H9 (cell line): ENCODE results near the gene PHAF1. TPM values are rescaled to one million over a fixed set of nuclear protein-coding genes. Genes with fewer than 3 reads are reported as not detected.
A peak's percentile ranks its signal among the peaks of the same experiment; 100 is the strongest.

ENCODE experiments used
- DNase-seq: peaks from one replicate; pipeline ENCODE4 v3.0.0-alpha.2; 2017
- H2AFZ ChIP-seq: one replicate; pipeline ENCODE4 v1.6.1; 2013; ENCODE audit warnings: mild to moderate bottlenecking, low read length, control low read depth, moderate library complexity
- H2AK5ac ChIP-seq: 2 replicates; pipeline ENCODE4 v1.6.1; 2013; ENCODE audit warnings: low read length, control low read depth, mixed read lengths; ENCODE audit not compliant: insufficient read length
- H2BK120ac ChIP-seq: one replicate; pipeline ENCODE4 v1.6.1; 2013; ENCODE audit warnings: low read depth, mild to moderate bottlenecking, low read length, control low read depth, inconsistent platforms; ENCODE audit not compliant: poor library complexity, severe bottlenecking
- H2BK12ac ChIP-seq: 2 replicates; pipeline ENCODE4 v1.6.1; 2013; ENCODE audit warnings: low read length, control low read depth, mixed read lengths, low read depth; ENCODE audit not compliant: insufficient read length
- H2BK15ac ChIP-seq: 2 replicates; pipeline ENCODE4 v1.6.1; 2013; ENCODE audit warnings: low read depth, low read length, control low read depth
- H2BK20ac ChIP-seq: one replicate; pipeline ENCODE4 v1.6.1; 2013; ENCODE audit warnings: low read depth, mild to moderate bottlenecking, low read length, control low read depth, inconsistent platforms; ENCODE audit not compliant: poor library complexity, severe bottlenecking
- H2BK5ac ChIP-seq: 2 replicates; pipeline ENCODE4 v1.6.1; 2013; ENCODE audit warnings: low read length, control low read depth, mixed read lengths; ENCODE audit not compliant: insufficient read length
- H3K14ac ChIP-seq: 2 replicates; pipeline ENCODE4 v1.6.1; 2013; ENCODE audit warnings: low read length, control low read depth; ENCODE audit not compliant: insufficient read depth
- H3K18ac ChIP-seq: 2 replicates; pipeline ENCODE4 v1.6.1; 2013; ENCODE audit warnings: low read depth, mild to moderate bottlenecking, mixed read lengths, low read length, control low read depth; ENCODE audit not compliant: insufficient read length
- H3K23ac ChIP-seq: 2 replicates; pipeline ENCODE4 v1.6.1; 2013; ENCODE audit warnings: low read length, control low read depth, mixed read lengths, low read depth; ENCODE audit not compliant: insufficient read length
- H3K23me2 ChIP-seq: 2 replicates; pipeline ENCODE4 v1.6.1; 2013; ENCODE audit warnings: low read depth, mild to moderate bottlenecking, mixed read lengths, low read length, control low read depth; ENCODE audit not compliant: insufficient read length, poor library complexity, severe bottlenecking
- H3K27ac ChIP-seq: 2 replicates; pipeline ENCODE4 v1.5.1; 2013; ENCODE audit warnings: low read length, control low read depth, mixed read lengths, low read depth; ENCODE audit not compliant: insufficient read length
- H3K27me3 ChIP-seq: 2 replicates; pipeline ENCODE4 v1.6.1; 2013; ENCODE audit warnings: low read length, control low read depth, inconsistent platforms; ENCODE audit not compliant: insufficient read depth
- H3K4ac ChIP-seq: 2 replicates; pipeline ENCODE4 v1.6.1; 2013; ENCODE audit warnings: low read depth, mild to moderate bottlenecking, control low read depth, inconsistent platforms, low read length, moderate library complexity
- H3K4me1 ChIP-seq: 2 replicates; pipeline ENCODE4 v1.6.1; 2013; ENCODE audit warnings: low read length, control low read depth, inconsistent platforms; ENCODE audit not compliant: insufficient read depth
- H3K4me2 ChIP-seq: 2 replicates; pipeline ENCODE4 v1.6.1; 2013; ENCODE audit warnings: low read length, control low read depth, mixed read lengths; ENCODE audit not compliant: insufficient read length, insufficient read depth
- H3K56ac ChIP-seq: 2 replicates; pipeline ENCODE4 v1.6.1; 2013; ENCODE audit warnings: low read depth, mild to moderate bottlenecking, mixed read lengths, low read length, control low read depth; ENCODE audit not compliant: insufficient read length
- H3K79me1 ChIP-seq: 2 replicates; pipeline ENCODE4 v1.6.1; 2013; ENCODE audit warnings: low read depth, mild to moderate bottlenecking, moderate library complexity, low read length, control low read depth, inconsistent platforms; ENCODE audit not compliant: insufficient read depth, poor library complexity, severe bottlenecking
- H3K79me2 ChIP-seq: 2 replicates; pipeline ENCODE4 v1.6.1; 2013; ENCODE audit warnings: low read length, control low read depth, inconsistent platforms; ENCODE audit not compliant: insufficient read depth
- H3K9ac ChIP-seq: 2 replicates; pipeline ENCODE4 v1.6.1; 2013; ENCODE audit warnings: low read length, control low read depth, mixed read lengths; ENCODE audit not compliant: insufficient read length; ENCODE audit errors: extremely low read depth
- H3K9me3 ChIP-seq: one replicate; pipeline ENCODE4 v1.6.1; 2013; ENCODE audit warnings: low read depth, low read length, inconsistent platforms; ENCODE audit not compliant: control insufficient read depth
- H3T11ph ChIP-seq: one replicate; pipeline ENCODE4 v1.6.1; 2013; ENCODE audit warnings: mild to moderate bottlenecking, low read length, control low read depth, inconsistent platforms
- H4K20me1 ChIP-seq: one replicate; pipeline ENCODE4 v1.6.1; 2013; ENCODE audit not compliant: control insufficient read depth, insufficient read length, insufficient read depth
- H4K5ac ChIP-seq: 2 replicates; pipeline ENCODE4 v1.6.1; 2013; ENCODE audit warnings: low read depth, mild to moderate bottlenecking, mixed read lengths, low read length, control low read depth; ENCODE audit not compliant: insufficient read length
- H4K8ac ChIP-seq: replicated peaks from 2 replicates; pipeline ENCODE4 v1.6.1; 2013; ENCODE audit warnings: low read length, control low read depth, mixed read lengths, low read depth; ENCODE audit not compliant: insufficient read length
- H4K91ac ChIP-seq: 2 replicates; pipeline ENCODE4 v1.6.1; 2013; ENCODE audit warnings: low read depth, mild to moderate bottlenecking, moderate library complexity, mixed read lengths, low read length, control low read depth; ENCODE audit not compliant: insufficient read length
- H3K27ac Mint-ChIP-seq, 3 experiments: 2 replicates in 2 of 3; 3 replicates in 1 of 3; pipeline ENCODE4 v1.8.0; 2020 to 2021; ENCODE audit warnings: mixed read lengths in 3 of 3, mild to moderate bottlenecking in 1 of 3, moderate library complexity in 1 of 3
- H3K27me3 Mint-ChIP-seq: 2 replicates; pipeline ENCODE4 v1.8.0; 2021; ENCODE audit warnings: low read depth, mild to moderate bottlenecking, moderate library complexity, mixed read lengths
- H3K36me3 Mint-ChIP-seq, 3 experiments: 2 replicates in 2 of 3; 3 replicates in 1 of 3; pipeline ENCODE4 v1.8.0; 2020 to 2021; ENCODE audit warnings: low read depth in 3 of 3, mixed read lengths in 3 of 3; ENCODE audit not compliant: insufficient read depth in 1 of 3
- H3K4me1 Mint-ChIP-seq, 2 experiments: 2 replicates each; pipeline ENCODE4 v1.8.0; 2020; ENCODE audit warnings: mixed read lengths in 2 of 2
- H3K4me3 Mint-ChIP-seq, 2 experiments: 2 replicates in 1 of 2; 3 replicates in 1 of 2; pipeline ENCODE4 v1.8.0; 2020 to 2021; ENCODE audit warnings: mild to moderate bottlenecking in 2 of 2, mixed read lengths in 2 of 2, moderate library complexity in 1 of 2
- H3K9me3 Mint-ChIP-seq, 2 experiments: 2 replicates in 1 of 2; 3 replicates in 1 of 2; pipeline ENCODE4 v1.8.0; 2020; ENCODE audit warnings: mild to moderate bottlenecking in 2 of 2, mixed read lengths in 2 of 2, moderate library complexity in 1 of 2
- WGBS: extraction: QIAGEN DNeasy Blood & Tissue Kit; methylation state at CpG from one replicate; pipeline ENCODE4 v1.1.7; 2013; ENCODE audit warnings: missing lambda C conversion rate, low lambda C conversion rate, mixed read lengths; ENCODE audit not compliant: insufficient read length; ENCODE audit errors: extremely low coverage; 5-methylcytosine and 5-hydroxymethylcytosine counted together
- long read RNA-seq: library from polyadenylated mRNA; unstranded; transcript quantifications from one replicate; pipeline ENCODE4 v2.0.0, GENCODE V29; 2020
- total RNA-seq: library from RNA; stranded (reverse); gene quantifications from 2 replicates; pipeline ENCODE4 v1.2.1, GENCODE V29; 2021
- TF ChIP-seq, protein P1 (sequence below): fragments of 200-600 bp; sonication (generic); conservative IDR thresholded peaks from 3 replicates; pipeline ENCODE4 v1.8.0; 2021; ENCODE audit warnings: antibody characterized with exemption, mild to moderate bottlenecking

PHAF1 gene
- 18.2 and 18.8 TPM in 2 replicates for total RNA-seq
- long read RNA-seq, transcript C16orf70-201 (16 exons, 2,865 nt), result minor isoform, 47 of 174 reads
- long read RNA-seq, transcript C16orf70-208 (17 exons, 1,353 nt), result major isoform, 53 of 174 reads
- long read RNA-seq, partial matches to known transcripts, result 4 of 174 reads
- long read RNA-seq, other reads (novel, unspliced or antisense), result 70 of 174 reads

DNA sequence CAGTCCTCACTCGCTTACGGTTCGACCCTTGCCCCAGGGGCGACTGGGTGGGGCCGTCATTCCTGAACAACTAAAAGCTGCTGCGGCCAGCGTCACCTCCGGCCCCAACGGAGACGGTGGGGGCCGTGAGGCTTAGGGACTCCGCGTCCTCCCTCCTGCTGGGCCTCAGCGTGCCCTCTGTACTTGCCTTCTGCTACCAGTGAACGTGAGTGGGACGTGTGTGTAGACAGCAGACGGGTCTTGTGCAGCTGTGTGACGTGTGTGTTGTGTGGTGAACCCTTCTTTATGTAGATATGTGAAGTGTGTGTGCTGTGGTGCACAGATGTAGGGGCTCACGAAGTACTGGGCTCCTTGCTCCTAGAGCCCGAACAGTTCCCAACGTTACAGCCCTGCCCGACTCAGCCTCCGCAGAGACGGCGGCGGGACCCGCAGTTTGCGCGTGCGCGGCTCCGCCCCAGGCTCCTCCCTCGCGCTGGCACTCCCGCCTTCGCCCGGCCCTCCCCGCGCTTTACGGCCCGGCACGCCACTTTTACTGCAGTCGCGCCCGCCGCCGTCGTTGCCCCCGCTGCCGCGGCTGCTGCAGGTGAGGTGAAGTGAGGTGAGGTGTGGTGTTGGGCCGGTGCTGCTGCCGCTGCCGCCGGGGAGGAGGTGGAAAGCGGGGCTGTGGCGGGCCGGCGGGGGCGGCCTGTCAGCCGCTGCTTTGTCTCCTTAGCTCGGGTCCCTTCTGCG is at the start of gene PHAF1:
Gene PHAF1 (plus strand): TSS at position 535 of the 729 bp plus-strand sequence. CDS start 235 bp downstream, outside the sequence.
- H3K4me2 ChIP-seq, result peak within 1 kb of the TSS; percentile 86

More for the DNA sequence above, at the start of gene PHAF1:
- Histone ChIP-seq H2BK5ac (no peak within 1 kb of the TSS), H3K9me3 (no peaks in the 10 kb centered on the region), H3K4ac (no peak within 1 kb of the TSS), H3K56ac (no peak within 1 kb of the TSS), H3K4me1 (no peaks in the 10 kb centered on the region), H4K20me1 (no peaks in the 10 kb centered on the region), H3K23ac (no peak within 1 kb of the TSS), H4K8ac (no peak within 1 kb of the TSS), H3K79me1 (no peaks in the 10 kb centered on the region), H2BK15ac (no peak within 1 kb of the TSS), H3K27ac (no peak within 1 kb of the TSS), H2BK120ac (no peak within 1 kb of the TSS), H4K91ac (no peak within 1 kb of the TSS), H3K18ac (peak within 1 kb of the TSS; percentile 92), H3T11ph (no peak within 1 kb of the TSS), H3K23me2 (peaks cover 9% of the 10 kb centered on the region), H2BK12ac (no peak within 1 kb of the TSS), H3K9ac (peak within 1 kb of the TSS; percentile 81), H4K5ac (no peak within 1 kb of the TSS), H2BK20ac (no peak within 1 kb of the TSS), H3K27me3 (no peaks in the 10 kb centered on the region), H3K79me2 (peaks cover 6% of the 10 kb centered on the region; the same call in 1 of the 2 replicates), H2AFZ (peak within 1 kb of the TSS; percentile 23), H2AK5ac (no peak within 1 kb of the TSS), H3K14ac (peak within 1 kb of the TSS; percentile 13; the same call in 1 of the 2 replicates)
- Mint-ChIP-seq H3K4me1 (peaks cover 15 to 21% of the 10 kb centered on the region in 2 experiments), H3K27ac (peak within 1 kb of the TSS; percentile 83 to 96 (median 91); a peak in 5 of 7 replicates), H3K4me3 (peak within 1 kb of the TSS; percentile 99), H3K9me3 (no peaks in the 10 kb centered on the region), H3K27me3 (peaks cover 1% of the 10 kb centered on the region), H3K36me3 (peaks cover 0 to 5% (median 0%) of the 10 kb centered on the region in 3 experiments; a peak in 2 of 7 replicates)
- no CpG with 5 or more reads among the region's 63 CpGs for WGBS
- peak; percentile 96 for DNase-seq
- TF ChIP-seq, protein P1, sequence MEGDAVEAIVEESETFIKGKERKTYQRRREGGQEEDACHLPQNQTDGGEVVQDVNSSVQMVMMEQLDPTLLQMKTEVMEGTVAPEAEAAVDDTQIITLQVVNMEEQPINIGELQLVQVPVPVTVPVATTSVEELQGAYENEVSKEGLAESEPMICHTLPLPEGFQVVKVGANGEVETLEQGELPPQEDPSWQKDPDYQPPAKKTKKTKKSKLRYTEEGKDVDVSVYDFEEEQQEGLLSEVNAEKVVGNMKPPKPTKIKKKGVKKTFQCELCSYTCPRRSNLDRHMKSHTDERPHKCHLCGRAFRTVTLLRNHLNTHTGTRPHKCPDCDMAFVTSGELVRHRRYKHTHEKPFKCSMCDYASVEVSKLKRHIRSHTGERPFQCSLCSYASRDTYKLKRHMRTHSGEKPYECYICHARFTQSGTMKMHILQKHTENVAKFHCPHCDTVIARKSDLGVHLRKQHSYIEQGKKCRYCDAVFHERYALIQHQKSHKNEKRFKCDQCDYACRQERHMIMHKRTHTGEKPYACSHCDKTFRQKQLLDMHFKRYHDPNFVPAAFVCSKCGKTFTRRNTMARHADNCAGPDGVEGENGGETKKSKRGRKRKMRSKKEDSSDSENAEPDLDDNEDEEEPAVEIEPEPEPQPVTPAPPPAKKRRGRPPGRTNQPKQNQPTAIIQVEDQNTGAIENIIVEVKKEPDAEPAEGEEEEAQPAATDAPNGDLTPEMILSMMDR, result no peak
